OCI-LY7 (cell line): ENCODE results near the gene COL11A2. TPM values are rescaled to one million over a fixed set of nuclear protein-coding genes. Genes with fewer than 3 reads are reported as not detected.

Experiments
- BruUV-seq: library from RNA; stranded (reverse); fragments of 400-500 nt; replicated peaks from 2 replicates; lab custom pipeline; 2021; lab: Mats Ljungman, UMichigan
- CTCF ChIA-PET: fragments of 300-600 bp; sonication (Branson Sonifier 250); formaldehyde crosslinking; loops from one replicate; lab custom pipeline; 2022; ENCODE audit warnings: antibody characterized with exemption; ENCODE audit not compliant: unreplicated experiment; lab: Charles Lee
- POLR2A ChIA-PET: fragments of 300-600 bp; sonication (Branson Sonifier 250); formaldehyde crosslinking; loops from one replicate; lab custom pipeline; 2022; ENCODE audit warnings: antibody characterized with exemption; lab: Charles Lee
- DNase-seq: peaks from one replicate; pipeline ENCODE4 v3.0.0-alpha.2; 2015; ENCODE audit warnings: low spot score
- H2AFZ ChIP-seq: fragments of 200-600 bp; sonication (generic), shearing (Covaris generic); 2 replicates; pipeline ENCODE4 v1.6.1; 2014; ENCODE audit warnings: mild to moderate bottlenecking, antibody characterized with exemption, low read length, moderate library complexity
- H3K27ac ChIP-seq: fragments of 200-600 bp; sonication (generic); 2 replicates; pipeline ENCODE4 v1.5.1; 2014; ENCODE audit warnings: mixed run types, low read depth, mild to moderate bottlenecking, moderate library complexity, low read length, inconsistent platforms; ENCODE audit not compliant: poor library complexity, severe bottlenecking
- H3K36me3 ChIP-seq: fragments of 200-600 bp; sonication (generic); 2 replicates; pipeline ENCODE4 v1.6.1; 2014; ENCODE audit warnings: mild to moderate bottlenecking, antibody characterized with exemption, low read length, moderate library complexity, mixed read lengths; ENCODE audit not compliant: insufficient read depth
- H3K4me1 ChIP-seq: fragments of 200-600 bp; sonication (generic); 2 replicates; pipeline ENCODE4 v1.5.1; 2014; ENCODE audit warnings: mild to moderate bottlenecking, low read length; ENCODE audit not compliant: insufficient read depth, poor library complexity, severe bottlenecking
- H3K4me2 ChIP-seq: fragments of 200-600 bp; sonication (generic); 2 replicates; pipeline ENCODE4 v1.6.1; 2014; ENCODE audit warnings: mild to moderate bottlenecking, low read length
- H3K4me3 ChIP-seq: fragments of 200-600 bp; sonication (generic); 2 replicates; pipeline ENCODE4 v1.5.1; 2014; ENCODE audit warnings: mild to moderate bottlenecking, low read depth, low read length; ENCODE audit not compliant: poor library complexity, severe bottlenecking
- H3K79me2 ChIP-seq: fragments of 200-600 bp; sonication (generic); 2 replicates; pipeline ENCODE4 v1.6.1; 2016; ENCODE audit warnings: low read depth, mild to moderate bottlenecking, low read length, moderate library complexity, mixed read lengths; ENCODE audit not compliant: insufficient read depth
- H3K9me2 ChIP-seq: fragments of 200-600 bp; sonication (generic); 2 replicates; pipeline ENCODE4 v1.6.1; 2016; ENCODE audit warnings: mild to moderate bottlenecking, low read length, mixed read lengths; ENCODE audit not compliant: insufficient read depth
- H3K9me3 ChIP-seq: fragments of 200-600 bp; sonication (generic); 2 replicates; pipeline ENCODE4 v1.6.1; 2014; ENCODE audit warnings: mild to moderate bottlenecking, mixed run types, low read length, mixed read lengths
- H4K20me1 ChIP-seq: fragments of 200-600 bp; sonication (generic); 2 replicates; pipeline ENCODE4 v1.6.1; 2014; ENCODE audit warnings: mild to moderate bottlenecking, antibody characterized with exemption, low read length, moderate library complexity, mixed read lengths; ENCODE audit not compliant: insufficient read depth
- CTCF ChIP-seq: fragments of 200-600 bp; sonication (generic); conservative IDR thresholded peaks from 2 replicates; pipeline ENCODE4 v1.5.1; 2014; ENCODE audit warnings: mild to moderate bottlenecking, antibody characterized with exemption, low read length, moderate library complexity, mixed read lengths
- EZH2phosphoT487 ChIP-seq: fragments of 200-600 bp; sonication (generic); IDR thresholded peaks from 2 replicates; pipeline ENCODE4 v1.6.1; 2018; ENCODE audit warnings: low read depth, borderline replicate concordance, mild to moderate bottlenecking, mixed run types, antibody characterized with exemption, low read length, moderate library complexity, mixed read lengths
- intact Hi-C: fragments of 100-400 bp; cut with micrococcal nuclease; formaldehyde crosslinking; loops from one replicate; pipeline ENCODE4 v1.10.0; 2022; ENCODE audit not compliant: unreplicated experiment
- microRNA-seq: library from miRNA; unstranded; fragments of <30 nt; microRNA quantifications from one replicate; pipeline ENCODE4 v1.2.0, GENCODE V29; 2022; ENCODE audit warnings: borderline replicate concordance
- small RNA-seq: library from RNA; depleted of rRNA; stranded (forward); fragments of <200 nt; gene quantifications from one replicate; pipeline ENCODE3, GENCODE V24; 2014
- total RNA-seq, 2 experiments: library from RNA; depleted of rRNA in 1 of 2; stranded (reverse); fragments of >200 nt in 1 of 2; shearing (Covaris generic) in 1 of 2; gene quantifications; 2 replicates each; pipeline ENCODE4 v1.2.3, GENCODE V29; 2014 to 2022

COL11A2 gene
- total RNA-seq, 2 experiments from 2014 or later: 4.5 to 5.2 TPM

DNA sequence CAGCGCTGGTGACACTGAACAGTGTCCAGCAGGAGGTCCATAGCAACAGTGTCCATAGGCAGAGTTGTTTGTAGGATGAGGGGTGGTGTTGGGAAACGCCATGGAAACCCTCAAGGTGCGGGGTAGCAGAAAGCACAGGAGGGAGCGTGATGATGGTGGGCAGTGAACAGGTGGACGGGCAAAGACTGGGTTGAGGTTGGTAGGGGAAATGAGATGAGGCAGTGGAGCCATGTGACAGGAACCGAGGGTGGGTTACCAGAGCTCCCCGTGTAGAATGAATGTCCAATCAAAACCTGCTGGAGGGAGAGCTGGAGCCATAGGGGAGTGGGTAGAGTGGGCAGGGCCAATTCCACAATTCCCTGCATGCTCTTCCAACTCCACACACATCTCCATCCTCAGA lies 78.5 kb downstream of the COL11A2 start:
- no peak for TF ChIP-seq EZH2phosphoT487
- no peak for TF ChIP-seq CTCF
- intact Hi-C loops: no loop called here
- Histone ChIP-seq H3K4me2 (peak overlapping the region; percentile 49; the same call in 1 of the 2 replicates), H3K79me2 (no peaks in the 10 kb centered on the region), H3K36me3 (no peaks in the 10 kb centered on the region), H3K4me1 (peaks cover 30% of the 10 kb centered on the region), H3K9me3 (no peaks in the 10 kb centered on the region), H2AFZ (no peak overlapping the region), H3K4me3 (no peak overlapping the region), H3K27ac (no peak overlapping the region), H4K20me1 (no peaks in the 10 kb centered on the region), H3K9me2 (no peaks in the 10 kb centered on the region)
- BruUV-seq: no TSS peak
- CTCF ChIA-PET: interaction anchor here (0.6 kb wide), 1 partner anchor 110 kb away, joined by 3 read pairs; no protein-coding TSS in a partner anchor
- DNase-seq: no peak
- POLR2A ChIA-PET: no interaction called here

Small RNA genes within 50 kb of the gene (microRNA-seq; reads per million reads assigned to microRNA genes)
- 2.3 reads per million for gene MIR219A1

Small RNA genes within 50 kb of the gene (small RNA-seq; reads per million reads assigned to genes)
- gene MIR219A1: not detected
- 0.31 reads per million for gene RNY4P10

Other genes starting within 250 kb of the COL11A2 start
- 175 and 207 TPM in 2 replicates for gene HLA-DMA, start 239.4 kb downstream of the COL11A2 start, total RNA-seq (2014; rRNA removed; shearing (Covaris generic))
- 140 TPM in 2 replicates for gene HLA-DMA, start 239.4 kb downstream of the COL11A2 start, total RNA-seq (2022)
- gene BRD2, start 223.9 kb downstream of the COL11A2 start, total RNA-seq (2014; rRNA removed; shearing (Covaris generic)): 236 and 237 TPM in 2 replicates
- 326 and 361 TPM in 2 replicates for gene BRD2, start 223.9 kb downstream of the COL11A2 start, total RNA-seq (2022)
- 60.3 and 78.3 TPM in 2 replicates for gene HLA-DOA, start 182.9 kb downstream of the COL11A2 start, total RNA-seq (2014; rRNA removed; shearing (Covaris generic))
- 55.0 and 65.4 TPM in 2 replicates for gene HLA-DOA, start 182.9 kb downstream of the COL11A2 start, total RNA-seq (2022)
- gene HLA-DPA1, start 118.8 kb downstream of the COL11A2 start, total RNA-seq (2014; rRNA removed; shearing (Covaris generic)): 306 and 388 TPM in 2 replicates
- 253 and 256 TPM in 2 replicates for gene HLA-DPA1, start 118.8 kb downstream of the COL11A2 start, total RNA-seq (2022)
- 117 and 139 TPM in 2 replicates for gene HLA-DPB1, start 116.5 kb downstream of the COL11A2 start, total RNA-seq (2014; rRNA removed; shearing (Covaris generic))
- gene HLA-DPB1, start 116.5 kb downstream of the COL11A2 start, total RNA-seq (2022): 74.5 and 78.5 TPM in 2 replicates
- gene RXRB, start 8.2 kb upstream of the COL11A2 start, total RNA-seq (2014; rRNA removed; shearing (Covaris generic)): 30.6 and 32.5 TPM in 2 replicates
- 47.3 and 48.5 TPM in 2 replicates for gene RXRB, start 8.2 kb upstream of the COL11A2 start, total RNA-seq (2022)
- 22.9 and 29.2 TPM in 2 replicates for gene SLC39A7, start 8.4 kb upstream of the COL11A2 start, total RNA-seq (2014; rRNA removed; shearing (Covaris generic))
- gene SLC39A7, start 8.4 kb upstream of the COL11A2 start, total RNA-seq (2022): 48.3 and 53.2 TPM in 2 replicates
- gene HSD17B8, start 12.2 kb upstream of the COL11A2 start, total RNA-seq (2014; rRNA removed; shearing (Covaris generic)): 11.6 and 21.4 TPM in 2 replicates
- 18.8 and 23.5 TPM in 2 replicates for gene HSD17B8, start 12.2 kb upstream of the COL11A2 start, total RNA-seq (2022)
- 25.0 and 31.8 TPM in 2 replicates for gene RING1, start 16.0 kb upstream of the COL11A2 start, total RNA-seq (2014; rRNA removed; shearing (Covaris generic))
- gene RING1, start 16.0 kb upstream of the COL11A2 start, total RNA-seq (2022): 40.0 and 42.7 TPM in 2 replicates
- gene VPS52, start 79.4 kb upstream of the COL11A2 start, total RNA-seq (2014; rRNA removed; shearing (Covaris generic)): 50.4 and 53.5 TPM in 2 replicates
- 73.5 and 80.3 TPM in 2 replicates for gene VPS52, start 79.4 kb upstream of the COL11A2 start, total RNA-seq (2022)
- 7,191 and 8,620 TPM in 2 replicates for gene RPS18, start 79.6 kb upstream of the COL11A2 start, total RNA-seq (2014; rRNA removed; shearing (Covaris generic))
- 4,034 and 4,317 TPM in 2 replicates for gene RPS18, start 79.6 kb upstream of the COL11A2 start, total RNA-seq (2022)
- gene B3GALT4, start 84.7 kb upstream of the COL11A2 start, total RNA-seq (2014; rRNA removed; shearing (Covaris generic)): 13.1 and 14.2 TPM in 2 replicates
- 14.1 and 17.3 TPM in 2 replicates for gene B3GALT4, start 84.7 kb upstream of the COL11A2 start, total RNA-seq (2022)
- gene WDR46, start 96.8 kb upstream of the COL11A2 start, total RNA-seq (2014; rRNA removed; shearing (Covaris generic)): 127 and 129 TPM in 2 replicates
- 71.4 and 83.3 TPM in 2 replicates for gene WDR46, start 96.8 kb upstream of the COL11A2 start, total RNA-seq (2022)
- 72.5 and 112 TPM in 2 replicates for gene PFDN6, start 97.1 kb upstream of the COL11A2 start, total RNA-seq (2014; rRNA removed; shearing (Covaris generic))
- gene PFDN6, start 97.1 kb upstream of the COL11A2 start, total RNA-seq (2022): 65.4 and 90.6 TPM in 2 replicates
- gene RGL2, start 106.5 kb upstream of the COL11A2 start, total RNA-seq (2014; rRNA removed; shearing (Covaris generic)): 27.2 and 27.3 TPM in 2 replicates
- gene RGL2, start 106.5 kb upstream of the COL11A2 start, total RNA-seq (2022): 67.1 and 67.6 TPM in 2 replicates
- gene TAPBP, start 121.6 kb upstream of the COL11A2 start, total RNA-seq (2014; rRNA removed; shearing (Covaris generic)): 73.6 and 106 TPM in 2 replicates
- gene TAPBP, start 121.6 kb upstream of the COL11A2 start, total RNA-seq (2022): 148 and 150 TPM in 2 replicates
- gene ZBTB22, start 125.3 kb upstream of the COL11A2 start, total RNA-seq (2014; rRNA removed; shearing (Covaris generic)): 17.4 and 21.6 TPM in 2 replicates
- gene ZBTB22, start 125.3 kb upstream of the COL11A2 start, total RNA-seq (2022): 14.1 and 18.5 TPM in 2 replicates
- 77.5 and 79.2 TPM in 2 replicates for gene DAXX, start 130.5 kb upstream of the COL11A2 start, total RNA-seq (2014; rRNA removed; shearing (Covaris generic))
- gene DAXX, start 130.5 kb upstream of the COL11A2 start, total RNA-seq (2022): 93.3 and 97.8 TPM in 2 replicates
- 133 and 138 TPM in 2 replicates for gene KIFC1, start 199.4 kb upstream of the COL11A2 start, total RNA-seq (2014; rRNA removed; shearing (Covaris generic))
- gene KIFC1, start 199.4 kb upstream of the COL11A2 start, total RNA-seq (2022): 167 and 176 TPM in 2 replicates
- gene PHF1, start 218.5 kb upstream of the COL11A2 start, total RNA-seq (2014; rRNA removed; shearing (Covaris generic)): 19.9 and 21.4 TPM in 2 replicates
- 30.2 and 35.0 TPM in 2 replicates for gene PHF1, start 218.5 kb upstream of the COL11A2 start, total RNA-seq (2022)
- gene CUTA, start 225.6 kb upstream of the COL11A2 start, total RNA-seq (2014; rRNA removed; shearing (Covaris generic)): 147 and 164 TPM in 2 replicates
- 165 and 175 TPM in 2 replicates for gene CUTA, start 225.6 kb upstream of the COL11A2 start, total RNA-seq (2022)
- 5.4 and 5.6 TPM in 2 replicates for gene SYNGAP1, start 227.6 kb upstream of the COL11A2 start, total RNA-seq (2014; rRNA removed; shearing (Covaris generic))
- gene SYNGAP1, start 227.6 kb upstream of the COL11A2 start, total RNA-seq (2022): 30.7 and 32.3 TPM in 2 replicates